Measurements from ENCODE around the gene TENT4A. TPM values are rescaled to one million over a fixed set of nuclear protein-coding genes. Genes with fewer than 3 reads are reported as not detected.
A peak's percentile ranks its signal among the peaks of the same experiment; 100 is the strongest.

TENT4A gene
- total and polyA plus RNA-seq, 2 of the 13 experiments (the other 11 are each of a cell fraction or from before 2014, with no cell fraction given), result 6.3 to 13.3 TPM

- no peak for TF ChIP-seq ZGPAT (CRISPR knock-in tag; IDR thresholded peaks at IDR 0.05)
Observed at GRCh38 chr5:6758236-6758635, 45.0 kb downstream of the TENT4A start (continued).

GRCh38 chr5:6758706-6759105 is 45.5 kb downstream of the TENT4A start:
- no peak overlapping the region for H3K27ac ChIP-seq (ENCODE audit: extremely low read length, insufficient read depth, low read length)
- POLR2A ChIA-PET, result interaction anchor here (1.3 kb wide), 1 partner anchor 125 kb away, joined by 3 read pairs; the partner anchor contains the start of gene SRD5A1
- peaks cover 21% of the 10 kb centered on the region for H3K4me1 ChIP-seq (ENCODE audit: insufficient read depth, low read length)
- intact Hi-C loops (cut with micrococcal nuclease; ENCODE audit: unreplicated experiment) (no loop called here), in situ Hi-C loops (cut with HindIII; ENCODE audit: extremely low pct_ligation_motif_present, low pct_unique_long_range_greater_than_20kb) (no loop called here)
- TF ChIP-seq ZNF44 (CRISPR knock-in tag; IDR thresholded peaks at IDR 0.05) (no peak), ZNF776 (CRISPR knock-in tag; IDR thresholded peaks at IDR 0.05) (no peak), AGO2 (optimal IDR thresholded peaks at IDR 0.05; ENCODE audit: low read depth, low read length) (peak; percentile 23), CSRNP2 (CRISPR knock-in tag; conservative IDR thresholded peaks at IDR 0.05; ENCODE audit: low read depth) (no peak), SP1 (IDR thresholded peaks at IDR 0.05) (no peak), SP1 (CRISPR knock-in tag; IDR thresholded peaks at IDR 0.05) (no peak)
- FAIRE-seq (no peak), ATAC-seq (no peak), DNase-seq (ENCODE audit: low spot score) (no peak)
- no peaks in the 10 kb centered on the region for H3K27me3 ChIP-seq (ENCODE audit: control insufficient read depth in 1 of 2, insufficient read depth in 2 of 2, low read length in 2 of 2)
- no TSS peak for BruUV-seq (replicated peaks)
- peaks cover 11 to 26% of the 10 kb centered on the region in 2 experiments for H3K36me3 ChIP-seq (replicated peaks in 1 of 2; ENCODE audit: control insufficient read depth in 1 of 2, insufficient read depth in 2 of 2, low read length in 2 of 2)
- 98% methylated on average over 19 of the region's 20 CpGs for WGBS (ENCODE audit: low lambda C conversion rate)
- no peaks in the 10 kb centered on the region for H3K9me3 ChIP-seq (ENCODE audit: low read length)
- CTCF ChIA-PET (ENCODE audit: low intra/inter-chr PET ratio, low total read pairs), result no interaction called here
- no peak overlapping the region for H3K4me2 ChIP-seq (ENCODE audit: low read depth, low read length)
- H3K79me2 ChIP-seq (ENCODE audit: insufficient read depth, low read length), result no peaks in the 10 kb centered on the region
- no peak overlapping the region for H2AFZ ChIP-seq (ENCODE audit: low read length)
- H4K20me1 ChIP-seq (ENCODE audit: insufficient read depth, low read length), result no peaks in the 10 kb centered on the region
- no peak overlapping the region for H3K4me3 ChIP-seq (replicated peaks in 1 of 3; ENCODE audit: insufficient read depth in 1 of 3, low read depth in 2 of 3, low read length in 3 of 3)
- H3K9ac ChIP-seq (ENCODE audit: insufficient read depth, low read depth, low read length), result no peak overlapping the region

All from HepG2 (cell line).